Stimulated activated CD4-positive, alpha-beta T cell treated with anti-CD3 and anti-CD28 coated beads, Interleukin-15, amount 100 ng/mL, for 48 hours (primary cell): ENCODE data around the gene HES2.
"Not testable (repeated sequence)": the region's sequence is repeated elsewhere in the genome, so short reads cannot be mapped to it uniquely, and the experiment has no call there.

ENCODE experiments used
- DNase-seq, 2 donors: peaks; one replicate each; pipeline ENCODE4 v3.0.0-alpha.2; 2020; ENCODE audit warnings: low read depth in 2 of 2

HES2 gene, protein sequence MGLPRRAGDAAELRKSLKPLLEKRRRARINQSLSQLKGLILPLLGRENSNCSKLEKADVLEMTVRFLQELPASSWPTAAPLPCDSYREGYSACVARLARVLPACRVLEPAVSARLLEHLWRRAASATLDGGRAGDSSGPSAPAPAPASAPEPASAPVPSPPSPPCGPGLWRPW

DNA sequence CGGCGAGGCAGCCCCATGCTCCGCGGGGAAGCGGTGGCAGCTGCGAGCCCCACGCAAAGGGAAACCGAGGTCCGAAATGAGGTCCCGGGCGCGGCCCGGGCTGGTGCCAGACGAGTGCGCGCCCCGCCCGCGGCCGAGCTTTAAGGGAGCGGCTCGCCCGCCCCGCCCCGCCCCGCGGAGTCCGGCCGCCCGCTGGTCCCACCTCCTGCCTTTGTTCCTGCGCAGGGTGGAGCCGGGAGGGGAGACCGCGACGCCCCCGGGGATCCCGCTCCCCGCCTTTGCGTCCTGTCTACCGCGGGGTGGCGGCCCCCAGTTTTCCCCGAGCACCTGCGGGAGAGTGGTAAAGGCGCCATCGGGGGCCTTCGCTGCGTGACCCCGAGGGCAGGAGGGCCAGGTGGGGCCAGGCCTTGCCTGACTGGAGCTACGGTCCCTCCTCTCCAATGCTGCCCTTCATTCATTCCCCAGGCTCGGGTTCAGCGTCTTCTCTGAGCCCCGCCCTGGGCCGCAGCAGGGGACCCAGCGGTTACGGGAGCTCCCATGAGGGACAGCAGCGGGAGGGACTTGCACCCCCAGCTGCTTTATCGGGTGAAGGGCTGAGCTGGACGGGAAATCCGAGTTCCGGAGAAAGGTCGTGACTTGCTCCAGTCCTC lies at the start of gene HES2:
HES2 (minus strand) TSS at position 116 of the 650 bp plus-strand sequence; CDS start at position 17, 99 bp downstream.
- no peak for DNase-seq

GRCh38 chr1:6468729-6469461 lies 49.2 kb upstream of the HES2 start:
- no peak for DNase-seq

DNA sequence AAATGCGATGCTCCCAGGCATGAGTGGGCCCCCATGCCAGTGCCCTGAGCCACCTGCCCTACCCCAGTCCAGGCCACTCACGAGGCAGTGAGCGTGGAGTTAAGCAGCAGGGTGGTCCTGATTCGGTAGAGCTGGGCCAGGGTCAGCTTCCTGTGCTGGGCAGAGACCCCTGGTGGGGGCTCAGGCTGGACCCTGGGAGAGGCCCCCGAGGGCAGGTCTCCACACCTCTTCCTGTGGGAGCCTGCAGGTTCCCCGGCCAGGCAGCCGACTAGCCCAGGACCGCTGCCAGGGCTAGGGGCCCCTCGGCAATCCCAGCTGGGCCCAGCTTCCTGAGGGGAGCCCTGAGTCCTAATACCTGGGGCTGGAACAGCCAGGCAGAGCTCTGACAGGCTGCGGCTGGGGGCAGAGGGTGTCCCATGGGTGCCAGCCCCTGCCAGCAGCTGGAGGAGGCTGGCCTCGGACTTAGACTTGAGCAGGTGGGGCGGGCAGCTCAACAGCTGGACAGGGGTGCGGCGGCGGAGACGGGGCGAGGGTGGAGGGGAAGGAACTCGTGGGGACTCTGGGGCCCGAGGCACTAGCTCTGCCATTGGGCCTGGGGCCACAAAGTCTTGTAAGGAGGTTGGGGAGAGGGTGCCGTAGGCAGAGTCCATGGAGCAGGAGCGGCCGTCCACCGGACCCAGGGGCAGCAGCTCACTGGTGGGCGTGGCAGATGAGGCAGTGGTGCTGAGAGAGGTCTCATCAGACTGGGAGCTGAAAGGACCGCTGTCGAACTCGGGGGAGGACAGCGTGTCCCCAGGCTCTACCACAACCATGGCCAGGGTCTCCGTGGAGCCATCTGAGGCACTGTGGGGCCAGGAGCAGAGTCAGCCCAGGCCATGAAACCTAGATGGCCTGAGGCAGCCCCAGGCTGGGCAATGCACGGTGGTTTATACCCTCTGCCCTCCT lies 48.3 kb upstream of the HES2 start:
- DNase-seq, result no peak

GRCh38 chr1:6467224-6467623 lies 47.5 kb upstream of the HES2 start:
- DNase-seq, result no peak

DNA sequence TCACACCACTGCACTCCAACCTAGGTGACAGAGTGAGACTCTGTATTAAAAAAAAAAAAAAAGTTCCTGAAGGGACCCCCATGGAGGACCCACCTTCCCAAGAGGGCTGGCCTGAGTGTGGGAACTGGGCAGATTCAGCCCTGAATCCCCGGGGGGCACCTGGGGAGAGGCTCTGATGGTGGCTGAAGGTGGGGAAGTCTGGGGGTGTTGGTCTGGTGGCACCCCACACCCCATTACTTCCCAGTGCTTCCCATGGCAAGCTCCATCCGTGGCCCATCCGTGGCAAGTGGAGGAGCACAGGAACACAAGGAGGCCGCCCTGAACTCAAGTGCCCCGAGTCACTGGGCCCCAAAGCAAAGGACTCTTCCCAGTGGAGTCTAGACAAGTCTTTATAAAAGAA lies 47.0 kb upstream of the HES2 start:
- no peak for DNase-seq

DNA sequence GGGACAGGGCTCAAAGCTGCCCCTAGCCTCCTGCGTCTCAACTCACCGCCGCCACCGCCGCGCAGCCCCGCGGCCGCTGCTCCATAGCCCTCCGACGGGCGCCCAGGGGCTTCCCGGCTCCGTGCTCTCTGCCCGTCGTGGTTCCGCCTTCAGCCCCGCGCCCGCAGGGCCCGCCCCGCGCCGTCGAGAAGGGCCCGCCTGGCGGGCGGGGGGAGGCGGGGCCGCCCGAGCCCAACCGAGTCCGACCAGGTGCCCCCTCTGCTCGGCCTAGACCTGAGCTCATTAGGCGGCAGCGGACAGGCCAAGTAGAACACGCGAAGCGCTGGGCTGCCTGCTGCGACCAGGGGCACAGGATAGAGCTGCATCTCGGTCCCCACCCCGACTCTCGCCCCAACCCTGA lies 46.3 kb upstream of the HES2 start, which contains the start of gene TNFRSF25:
TNFRSF25 (minus strand) TSS at position 151 of the 400 bp plus-strand sequence; CDS start at position 85, 66 bp downstream.
- DNase-seq, result no peak

DNA sequence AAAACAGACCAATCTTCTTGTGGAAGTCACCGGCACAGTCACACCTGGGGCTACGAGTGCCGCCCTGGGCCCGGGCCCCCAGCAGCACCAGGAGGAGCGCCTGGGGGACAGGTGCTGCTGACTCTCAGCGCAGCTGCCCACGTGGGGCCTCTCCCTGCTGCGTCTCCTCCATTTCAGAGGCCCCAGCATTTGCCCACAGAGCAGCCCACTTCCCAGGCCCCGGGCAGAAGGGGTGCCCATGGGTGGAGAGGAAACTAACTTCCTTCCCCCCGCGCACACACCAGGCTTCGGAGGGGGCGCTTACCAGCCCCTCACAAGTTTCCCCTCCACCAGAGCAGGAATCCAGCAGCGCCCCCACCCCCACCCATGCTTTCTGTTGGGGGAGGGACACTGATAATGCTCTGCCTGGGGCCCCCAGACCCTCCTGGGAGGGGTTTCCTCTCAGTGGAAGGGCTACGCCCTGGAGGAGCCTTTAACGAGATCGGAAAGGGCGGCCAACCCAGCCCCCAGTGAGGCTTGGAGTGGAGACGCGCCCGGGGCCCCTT lies 45.8 kb upstream of the HES2 start:
- peak in 1 of 2 donors; percentile 29 for DNase-seq

- DNase-seq, result no peak
Measured at GRCh38 chr1:6464915-6465314, 45.2 kb upstream of the HES2 start.

DNA sequence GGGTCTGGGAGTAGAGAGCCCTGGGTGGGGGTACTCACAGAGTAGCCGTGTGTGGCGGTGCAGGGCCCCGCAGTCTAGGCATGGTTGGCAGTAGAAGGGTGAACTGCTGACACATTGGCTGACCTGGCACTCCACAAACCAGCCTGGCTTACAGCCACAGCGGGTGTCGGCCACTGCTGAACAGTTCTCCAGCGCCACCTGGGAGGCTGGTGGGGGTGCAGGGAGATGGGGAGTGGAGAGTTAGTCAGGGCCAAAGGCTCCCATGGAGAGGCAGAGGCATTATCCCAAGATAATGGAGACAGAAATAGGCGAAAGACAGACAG lies 44.8 kb upstream of the HES2 start:
- DNase-seq, result peak in 1 of 2 donors; percentile 33

GRCh38 chr1:6463120-6463412 lies 43.3 kb upstream of the HES2 start:
- DNase-seq, result no peak

GRCh38 chr1:6462412-6463119 lies 42.8 kb upstream of the HES2 start:
- DNase-seq, result no peak

- no peak for DNase-seq
Measured at GRCh38 chr1:6461538-6462411, 42.1 kb upstream of the HES2 start.

GRCh38 chr1:6461051-6461530 lies 41.4 kb upstream of the HES2 start:
- DNase-seq, result no peak

DNA sequence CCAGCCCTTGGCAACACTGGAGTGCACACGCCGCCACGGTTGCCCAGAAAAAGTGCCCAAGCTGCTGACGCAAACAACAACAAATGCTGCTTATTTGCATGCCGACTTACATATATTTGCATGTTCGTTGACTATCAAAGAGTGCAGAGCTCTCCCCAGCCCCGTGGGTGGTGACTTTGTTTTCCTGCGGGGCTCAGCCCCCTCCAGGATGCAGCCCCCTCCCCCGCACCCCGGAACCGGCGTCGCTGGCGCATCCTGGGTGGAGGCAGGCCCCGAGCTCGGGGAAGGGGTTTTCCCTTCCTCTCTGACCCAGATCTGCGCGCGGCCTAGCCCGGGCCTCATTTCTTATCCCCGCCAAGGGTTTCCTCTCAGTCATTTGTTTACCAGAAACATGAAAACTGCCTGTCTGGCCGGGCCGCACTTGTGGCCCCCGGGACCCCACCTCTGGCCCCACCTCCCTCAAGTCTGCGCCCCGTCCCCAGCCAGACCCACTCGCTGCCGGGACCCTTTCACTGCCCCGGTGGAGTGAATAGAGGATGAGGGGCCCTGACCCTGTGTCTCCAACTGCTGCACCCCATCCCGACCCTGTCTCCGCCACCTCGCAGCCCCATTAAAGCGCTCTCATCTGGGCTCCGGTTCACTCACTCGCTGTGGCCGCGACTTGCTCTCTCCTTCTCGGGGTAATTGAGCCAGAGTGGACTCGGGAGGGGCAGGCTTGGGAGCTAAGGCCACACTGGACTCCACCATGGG lies 40.8 kb upstream of the HES2 start:
- DNase-seq, result peak; percentile 59 to 76

DNA sequence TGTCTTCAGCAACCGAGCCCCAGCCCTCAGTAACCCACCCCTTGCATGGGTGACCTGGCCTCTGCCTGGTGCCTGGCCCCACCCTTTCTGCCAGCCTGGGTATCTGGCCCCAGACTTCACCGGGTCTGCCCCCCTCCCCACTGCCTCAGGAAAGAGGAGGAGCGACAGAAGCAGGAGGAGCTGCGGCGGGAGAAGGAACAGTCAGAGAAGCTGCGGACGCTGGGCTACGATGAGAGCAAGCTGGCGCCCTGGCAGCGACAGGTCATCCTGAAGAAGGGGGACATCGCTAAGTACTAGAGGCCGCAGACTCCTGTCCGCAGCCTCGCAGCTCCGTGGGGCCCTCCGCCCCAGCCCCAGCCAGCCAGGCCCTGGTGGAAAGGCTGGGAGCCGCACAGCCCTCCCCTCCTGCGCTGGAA lies 40.1 kb upstream of the HES2 start:
- peak in 1 of 2 donors; percentile 36 for DNase-seq

GRCh38 chr1:6456800-6457466 lies 37.2 kb upstream of the HES2 start:
- DNase-seq, result no peak

DNA sequence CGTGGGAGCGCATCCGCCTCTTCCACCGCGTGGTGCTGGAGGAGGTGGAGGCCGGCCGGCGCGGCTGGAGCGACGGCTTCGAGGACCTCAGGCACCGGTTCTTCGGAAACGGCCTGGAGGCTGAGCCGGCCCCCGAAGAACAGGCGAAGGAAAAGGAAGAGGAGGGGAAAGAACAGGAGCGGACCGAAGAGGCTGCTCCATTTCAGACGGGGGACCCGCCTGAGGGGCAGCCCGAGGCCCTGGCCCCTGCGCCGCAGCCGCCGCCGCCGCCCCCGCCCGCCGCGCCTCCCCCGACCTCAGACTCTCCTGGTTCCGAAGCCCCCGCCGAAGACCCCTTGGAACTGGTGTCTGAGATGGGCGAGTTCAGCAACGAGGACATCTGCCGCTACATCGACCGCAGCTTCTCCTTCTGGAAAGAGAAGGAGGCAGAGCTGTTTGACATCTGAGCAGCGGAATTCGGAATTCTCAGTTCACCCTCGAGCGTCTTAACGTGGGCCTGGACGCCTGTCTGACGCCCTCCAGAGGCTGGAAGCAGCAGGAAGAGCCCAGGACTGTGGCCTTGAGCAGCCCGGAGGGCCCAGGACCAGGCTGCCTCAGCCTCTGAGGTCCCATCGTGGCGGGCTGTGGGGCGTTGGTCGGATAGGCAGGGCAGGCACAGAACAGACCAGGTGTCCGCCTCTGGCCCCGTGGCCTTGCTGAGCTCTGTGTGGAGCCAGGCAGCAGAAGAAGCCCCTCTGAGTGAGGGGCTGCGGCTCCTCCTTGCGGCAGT lies 36.2 kb upstream of the HES2 start:
- DNase-seq, result not testable (repeated sequence)
